ENCODE measurements around the gene FBXL13.
"Not testable (repeated sequence)": the region's sequence is repeated elsewhere in the genome, so short reads cannot be mapped to it uniquely, and the experiment has no call there.

Gene FBXL13

GRCh38 chr7:102933763-102934162 is 140.8 kb downstream of the FBXL13 start:
- DNase-seq: no peak

- no peak for DNase-seq
Measured at GRCh38 chr7:102931757-102932156, 142.8 kb downstream of the FBXL13 start.

GRCh38 chr7:102927312-102927933 is 147.2 kb downstream of the FBXL13 start:
- no peak for DNase-seq

- DNase-seq: no peak
Measured at GRCh38 chr7:102926783-102927140, 147.8 kb downstream of the FBXL13 start.

- DNase-seq: no peak
Measured at GRCh38 chr7:102925976-102926782, 148.4 kb downstream of the FBXL13 start.

GRCh38 chr7:102918845-102919244 is 155.8 kb downstream of the FBXL13 start:
- no peak for DNase-seq

- DNase-seq: peak in 1 of 3 donors; percentile 2
Measured at GRCh38 chr7:102917436-102918353, 156.9 kb downstream of the FBXL13 start.

- DNase-seq: no peak
Measured at GRCh38 chr7:102916881-102917280, 157.7 kb downstream of the FBXL13 start.

GRCh38 chr7:102916426-102916825 is 158.2 kb downstream of the FBXL13 start:
- DNase-seq: no peak

- DNase-seq: no peak
Measured at GRCh38 chr7:102914585-102914984, 160.0 kb downstream of the FBXL13 start.

- no peak for DNase-seq
Measured at GRCh38 chr7:102913826-102914225, 160.8 kb downstream of the FBXL13 start.

GRCh38 chr7:102912742-102913141 is 161.9 kb downstream of the FBXL13 start, which contains the start of gene LRRC17:
TSS of gene LRRC17 (plus strand) at chr7:102913000. CDS start at chr7:102933914, 20,914 bp downstream.
- no peak for DNase-seq

- DNase-seq: no peak
Measured at GRCh38 chr7:102908676-102909075, 165.9 kb downstream of the FBXL13 start.

- DNase-seq: not testable (repeated sequence)
Measured at GRCh38 chr7:102903576-102903975, 171.0 kb downstream of the FBXL13 start.

- DNase-seq: not testable (repeated sequence)
Measured at GRCh38 chr7:102902052-102902451, 172.5 kb downstream of the FBXL13 start.

GRCh38 chr7:102898532-102898859 is 176.1 kb downstream of the FBXL13 start:
- DNase-seq: peak; percentile 45 to 58 (median 57)

- DNase-seq: peak; percentile 40 to 51 (median 41)
Measured at GRCh38 chr7:102897856-102898531, 176.6 kb downstream of the FBXL13 start.

- no peak for DNase-seq
Measured at GRCh38 chr7:102897211-102897631, 177.4 kb downstream of the FBXL13 start.

GRCh38 chr7:102896585-102896984 is 178.0 kb downstream of the FBXL13 start:
- DNase-seq: no peak

GRCh38 chr7:102895602-102896001 is 179.0 kb downstream of the FBXL13 start:
- no peak for DNase-seq

GRCh38 chr7:102892631-102893278 is 181.8 kb downstream of the FBXL13 start:
- DNase-seq: peak in 2 of 3 donors; percentile 57

GRCh38 chr7:102891693-102892261 is 182.8 kb downstream of the FBXL13 start:
- DNase-seq: peak; percentile 37 to 57 (median 52)

Measured in suppressor macrophage treated with lipopolysaccharide for 1 hour (primary cell).